HG02759 (cell line): ENCODE measurements around the gene PLA2G2C.
"Not testable (repeated sequence)": the region's sequence is repeated elsewhere in the genome, so short reads cannot be mapped to it uniquely, and the experiment has no call there.

Source experiments
- ATAC-seq: cut with Tn5 transposase; IDR thresholded peaks from one replicate; pipeline ENCODE4 v1.9.1; 2021; ENCODE audit warnings: mild to moderate bottlenecking, moderate library complexity; ENCODE audit not compliant: unreplicated experiment

PLA2G2C gene, protein sequence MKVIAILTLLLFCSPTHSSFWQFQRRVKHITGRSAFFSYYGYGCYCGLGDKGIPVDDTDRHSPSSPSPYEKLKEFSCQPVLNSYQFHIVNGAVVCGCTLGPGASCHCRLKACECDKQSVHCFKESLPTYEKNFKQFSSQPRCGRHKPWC

DNA sequence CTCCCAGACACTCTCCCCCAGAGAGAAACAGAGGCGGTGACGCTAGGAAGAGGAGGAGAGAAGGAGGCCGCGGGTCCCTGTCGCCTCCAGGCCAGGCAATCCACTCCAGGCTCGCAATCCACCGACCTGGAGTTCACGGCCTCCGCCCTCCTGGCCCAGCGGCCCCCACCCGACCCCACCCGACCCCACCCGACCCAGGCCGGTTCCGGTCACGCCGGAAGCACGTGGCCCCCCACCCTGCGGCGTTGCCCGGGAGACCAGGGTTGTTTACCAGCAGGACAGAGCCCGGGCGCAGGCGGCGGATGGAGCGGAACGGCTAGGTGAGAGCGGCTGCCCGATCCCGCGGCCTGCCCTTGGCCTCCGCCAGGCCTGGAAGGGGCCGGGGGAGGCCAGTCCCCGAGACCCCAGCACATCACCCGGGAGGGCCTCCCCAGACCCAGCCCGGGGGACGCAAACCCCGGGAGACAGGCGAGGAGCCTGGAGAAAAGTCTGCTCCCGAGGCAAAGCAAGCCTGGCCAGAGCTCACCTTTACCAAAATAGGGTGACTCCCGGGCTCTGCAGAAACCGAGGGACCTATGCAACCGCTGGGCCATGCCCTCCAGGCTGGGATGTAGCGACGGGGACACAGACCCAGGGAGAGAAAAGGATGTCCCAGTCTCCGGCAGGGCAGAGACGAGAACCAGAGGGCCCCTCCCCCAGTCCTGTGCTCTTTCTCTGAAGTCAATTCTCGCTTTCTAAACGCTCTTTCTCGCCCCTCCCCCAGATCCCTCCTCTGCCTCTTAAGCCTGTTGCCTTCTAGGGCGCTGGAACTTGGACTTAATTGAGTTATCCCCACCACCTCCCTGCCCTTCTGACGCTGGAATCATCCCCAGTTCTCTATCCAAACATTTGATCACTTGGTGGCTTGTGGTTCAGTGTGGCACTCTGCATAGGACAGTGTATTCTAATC lies at the start of gene PLA2G2C, which contains the start of gene UBXN10:
TSS of gene PLA2G2C (minus strand) at position 685 of the 949 bp plus-strand sequence. CDS start 9,155 bp downstream, outside the sequence.
TSS of gene UBXN10 (plus strand) at position 263 of the 949 bp plus-strand sequence. CDS start 4,466 bp downstream, outside the sequence.
- no peak for ATAC-seq

DNA sequence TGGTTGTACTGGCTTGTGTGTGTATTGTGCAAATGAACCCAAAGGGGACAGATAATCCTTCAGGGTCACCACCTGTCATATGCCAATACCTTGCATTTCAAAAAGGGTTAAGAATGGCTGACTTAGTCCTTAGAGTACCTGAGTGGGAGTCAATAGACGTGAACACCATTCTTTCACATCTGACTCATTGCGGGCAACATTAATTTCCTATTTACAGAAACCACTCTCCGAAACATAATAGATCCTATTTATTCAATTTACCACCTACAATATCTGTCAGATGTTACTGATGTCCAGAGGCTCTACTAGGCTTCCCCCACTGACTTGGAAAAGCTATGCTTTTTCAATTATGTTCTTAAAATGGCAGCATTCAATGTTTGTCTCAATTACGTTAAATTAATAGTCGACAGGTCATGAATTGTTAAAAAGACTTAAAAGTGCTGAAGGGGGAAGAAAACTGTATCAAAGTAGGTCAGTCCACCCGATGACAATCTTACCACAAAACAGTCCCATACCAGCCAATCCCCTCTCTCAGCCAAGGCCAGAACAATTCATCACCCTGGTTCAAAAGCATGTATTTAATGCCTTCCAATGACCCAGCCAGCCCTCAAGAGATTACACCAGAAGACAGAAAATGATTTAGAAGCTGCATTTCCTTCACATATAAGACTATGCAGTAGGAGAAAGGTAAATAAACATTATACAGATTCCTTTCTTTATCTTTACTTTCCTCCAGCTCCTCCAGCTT lies 48.6 kb upstream of the PLA2G2C start:
- ATAC-seq, result no peak

DNA sequence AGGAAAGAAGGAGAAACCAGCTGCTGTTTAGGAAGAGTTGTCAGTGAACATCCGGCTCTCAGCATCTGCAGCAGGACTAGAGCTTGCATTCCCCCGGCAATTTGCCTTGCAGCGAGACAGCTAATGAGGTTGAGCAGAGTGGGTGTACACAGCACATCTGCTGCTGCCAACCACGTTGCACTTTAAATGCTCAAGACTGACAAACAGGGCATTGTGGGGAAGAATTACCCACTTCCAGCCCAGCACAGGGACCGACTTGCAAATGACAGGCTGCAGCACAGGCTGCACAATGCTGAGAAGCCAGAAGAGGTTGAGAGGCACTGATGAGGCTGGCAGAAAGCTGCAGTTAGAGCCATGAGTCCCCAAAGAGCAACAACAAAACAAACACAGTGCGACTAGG lies 47.5 kb upstream of the PLA2G2C start:
- ATAC-seq, result no peak

DNA sequence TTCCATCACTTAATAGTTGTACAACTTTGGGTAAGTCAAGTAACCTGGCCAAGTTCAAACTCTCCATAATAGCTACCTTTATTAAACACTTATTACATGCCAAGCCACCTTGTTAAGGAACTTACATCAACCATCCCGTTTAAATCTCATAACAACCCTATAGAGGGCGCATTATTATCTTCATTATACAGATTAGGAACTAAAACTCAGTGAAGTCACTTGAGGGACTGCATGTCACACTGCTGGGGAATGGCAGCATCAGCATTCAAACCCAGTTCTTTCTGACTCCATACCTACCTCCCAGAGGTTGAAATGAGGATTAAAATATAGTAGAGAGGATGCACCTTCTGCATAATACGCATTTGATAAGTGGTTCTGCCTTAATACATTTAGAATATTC lies 47.1 kb upstream of the PLA2G2C start:
- no peak for ATAC-seq

DNA sequence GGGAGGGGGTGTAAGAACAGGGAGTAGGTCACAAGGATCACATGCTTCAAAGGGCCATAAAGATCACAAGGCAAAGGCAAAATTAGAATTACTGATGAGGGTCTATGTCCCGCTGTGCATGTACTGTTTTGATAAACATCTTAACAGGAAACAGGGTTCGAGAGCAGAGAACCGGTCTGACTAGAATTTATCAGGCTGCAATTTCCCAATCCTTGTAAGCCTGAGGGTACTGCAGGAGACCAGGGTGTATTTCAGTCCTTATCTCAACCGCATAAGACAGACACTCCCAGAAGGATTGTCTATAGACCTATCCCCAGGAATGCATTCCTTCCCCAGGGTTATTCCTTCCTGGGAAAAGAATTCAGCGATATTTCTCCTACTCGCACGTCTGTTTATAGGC lies 46.2 kb upstream of the PLA2G2C start:
- ATAC-seq, result not testable (repeated sequence)

DNA sequence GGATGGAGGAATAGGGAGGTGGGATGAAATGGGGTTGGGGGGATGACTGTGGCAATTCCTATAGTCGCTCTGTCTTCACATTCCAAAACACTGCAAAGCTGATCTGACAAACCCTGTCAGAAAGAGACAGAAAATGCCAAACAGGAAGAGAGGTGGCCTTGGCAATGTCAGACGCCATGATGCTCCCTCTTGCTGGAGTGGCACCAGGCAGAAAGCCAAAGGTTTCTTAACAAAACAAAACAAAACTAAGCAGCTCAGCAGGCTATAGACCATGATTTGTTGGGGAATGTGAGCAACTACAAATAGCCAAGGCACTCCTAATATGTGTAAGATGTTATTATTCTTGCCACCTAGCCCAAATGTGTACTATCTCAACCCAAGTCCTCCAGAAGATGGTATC lies 42.9 kb upstream of the PLA2G2C start:
- ATAC-seq, result no peak

DNA sequence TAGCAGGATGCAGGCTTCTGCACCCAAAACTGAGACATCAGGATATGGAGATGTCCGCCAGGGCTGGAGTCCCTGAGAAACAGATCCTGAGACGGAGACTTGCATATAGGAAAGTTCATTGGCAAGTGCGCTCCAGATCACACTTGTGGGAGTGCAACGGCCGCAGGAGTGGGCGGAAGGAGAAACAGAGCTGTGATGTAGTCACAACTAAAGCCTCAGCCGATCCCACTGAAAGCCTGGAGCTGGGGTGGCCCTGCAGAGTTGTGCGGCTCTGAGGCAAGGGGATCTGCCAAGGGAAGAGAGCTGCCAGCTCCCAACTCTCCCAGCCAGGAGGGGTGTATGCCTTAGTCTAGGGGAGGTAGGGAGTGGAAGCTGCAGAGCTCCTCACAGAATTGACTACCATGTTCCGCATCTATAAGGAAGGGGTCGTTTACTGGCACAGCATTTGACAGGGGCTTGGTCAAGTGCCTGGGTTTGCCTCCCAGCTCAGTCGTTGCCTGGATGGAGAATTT lies 42.1 kb upstream of the PLA2G2C start:
- ATAC-seq, result no peak

DNA sequence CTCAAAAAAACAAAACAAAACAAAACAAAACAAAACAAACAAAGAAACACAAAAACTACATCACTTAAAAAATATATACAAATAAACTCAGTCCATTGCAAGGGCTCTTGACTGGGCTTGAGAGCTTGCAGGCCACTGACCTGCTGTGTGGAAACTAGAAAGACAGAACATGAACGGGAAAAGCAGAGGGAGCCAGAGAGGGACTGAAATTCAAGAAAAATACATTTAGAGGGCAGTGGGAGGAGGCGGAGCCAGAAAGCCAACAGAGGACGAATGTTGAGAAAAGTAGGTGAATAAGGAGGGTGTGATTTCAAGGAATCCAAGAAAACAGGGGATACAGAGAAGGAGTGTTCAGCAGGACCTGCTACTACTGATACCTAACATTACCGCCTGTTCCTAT lies 41.4 kb upstream of the PLA2G2C start:
- ATAC-seq, result no peak

DNA sequence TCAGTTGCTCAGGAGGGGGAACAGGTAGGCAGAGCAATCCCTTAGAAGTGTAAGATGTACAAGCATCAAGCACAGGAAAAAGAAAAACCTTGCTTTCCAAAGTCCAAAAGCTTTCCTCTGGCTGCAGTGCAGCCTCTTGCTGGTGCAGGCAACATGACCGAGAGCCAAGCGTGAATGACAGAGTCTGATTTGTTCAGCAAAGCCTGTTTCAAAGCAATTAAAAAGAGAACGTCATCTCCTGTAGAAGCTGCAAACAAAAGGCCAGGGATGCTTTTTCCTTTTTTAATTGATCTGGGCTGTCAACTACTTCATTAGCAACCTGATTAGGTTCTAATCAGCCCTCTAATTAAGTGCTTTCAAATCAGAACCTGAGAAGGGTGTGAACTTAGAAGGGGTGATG lies 38.2 kb upstream of the PLA2G2C start:
- no peak for ATAC-seq

DNA sequence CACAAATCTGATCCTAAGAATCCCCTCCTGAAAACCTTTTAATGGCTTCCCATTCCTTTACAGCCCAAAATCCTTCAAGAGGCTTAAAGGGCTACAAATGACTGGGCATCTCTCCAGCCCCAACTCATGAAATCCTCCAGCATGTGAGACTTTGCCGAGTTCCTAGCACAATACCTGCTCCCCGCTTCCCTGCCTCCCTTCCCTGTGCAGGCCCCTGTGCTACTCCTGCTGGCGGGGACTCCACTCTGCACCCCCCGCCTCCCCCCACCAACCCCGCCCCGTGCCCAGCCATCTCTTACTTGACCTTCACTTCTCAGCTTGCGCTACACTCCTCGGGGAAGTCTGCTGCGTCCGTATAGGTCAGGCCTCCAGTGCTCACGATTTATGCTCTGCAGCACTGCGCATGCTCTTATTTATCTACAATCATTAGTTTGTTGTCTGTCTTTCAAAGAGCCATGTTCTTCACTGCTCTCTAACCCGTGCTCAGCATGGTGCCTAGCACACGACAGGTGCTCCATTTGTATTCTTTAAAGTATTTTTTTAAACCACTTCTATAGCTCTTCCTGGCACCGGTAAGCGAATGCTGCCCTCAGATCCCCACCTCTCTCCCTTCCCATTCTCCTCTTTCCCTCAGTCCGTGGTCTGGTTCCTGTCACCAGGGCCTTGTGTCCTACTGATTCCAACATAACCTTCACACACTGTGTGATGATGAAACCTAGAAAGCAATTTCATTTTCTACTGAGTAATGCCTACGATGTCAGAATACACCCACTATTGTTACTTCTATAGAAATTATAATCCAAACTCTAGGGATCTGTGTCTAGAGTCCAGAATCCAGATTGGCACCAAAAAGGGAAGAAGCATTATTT lies 37.5 kb upstream of the PLA2G2C start:
- no peak for ATAC-seq

DNA sequence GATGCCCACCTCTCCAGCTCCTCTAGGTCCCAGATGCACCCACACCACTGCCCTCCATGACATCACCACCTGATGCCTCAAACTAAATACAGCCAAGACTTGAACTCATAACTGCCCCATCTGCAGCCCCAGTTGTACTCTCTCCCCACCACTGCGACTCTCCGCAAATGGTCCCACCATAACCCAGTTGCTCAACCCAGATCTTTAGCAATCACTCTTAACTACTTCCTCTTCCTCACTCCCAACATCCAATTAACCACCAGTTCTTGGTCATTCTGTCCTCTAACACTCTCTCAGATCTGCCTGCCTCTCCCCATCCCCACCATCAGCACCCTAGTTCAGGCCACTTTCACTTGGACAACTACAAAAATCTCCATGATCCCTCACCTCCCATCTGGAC lies 36.8 kb upstream of the PLA2G2C start:
- no peak for ATAC-seq

DNA sequence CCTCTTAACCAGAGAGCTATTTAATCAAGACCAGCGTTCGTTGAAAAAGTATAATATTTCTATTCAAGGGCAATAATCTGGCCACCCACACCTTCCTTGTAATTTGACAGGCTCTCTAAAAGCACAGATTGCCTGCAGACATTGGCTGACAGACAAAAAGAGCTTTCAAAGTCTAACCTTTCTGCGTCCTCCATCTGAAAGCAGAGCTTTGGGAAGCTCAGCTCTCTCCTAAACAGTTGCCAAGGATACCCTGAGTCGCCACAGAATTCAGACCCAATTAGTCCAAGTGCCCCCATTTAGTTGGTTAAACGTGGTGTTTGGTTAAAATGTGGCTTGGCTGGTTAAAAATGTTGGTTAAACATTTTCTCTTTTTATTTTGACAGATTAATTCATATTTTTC lies 33.7 kb upstream of the PLA2G2C start:
- no peak for ATAC-seq

DNA sequence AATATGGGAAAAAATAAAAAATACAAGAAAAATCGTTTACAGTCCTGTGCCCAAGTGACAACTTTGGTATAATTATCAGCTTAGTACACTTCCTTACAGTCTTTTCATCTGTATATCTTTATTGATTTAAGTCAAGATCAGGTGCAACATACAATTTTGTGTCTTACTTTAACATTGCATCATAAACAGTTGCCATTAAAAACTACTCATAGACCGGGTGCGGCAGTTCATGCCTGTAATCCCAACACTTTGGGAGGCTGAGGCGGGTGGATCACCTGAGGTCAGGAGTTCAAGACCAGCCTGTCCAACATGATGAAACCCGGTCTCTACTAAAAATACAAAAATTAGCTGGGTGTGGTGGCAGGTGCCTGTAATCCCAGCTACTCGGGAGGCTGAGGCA lies 32.7 kb upstream of the PLA2G2C start:
- not testable (repeated sequence) for ATAC-seq

DNA sequence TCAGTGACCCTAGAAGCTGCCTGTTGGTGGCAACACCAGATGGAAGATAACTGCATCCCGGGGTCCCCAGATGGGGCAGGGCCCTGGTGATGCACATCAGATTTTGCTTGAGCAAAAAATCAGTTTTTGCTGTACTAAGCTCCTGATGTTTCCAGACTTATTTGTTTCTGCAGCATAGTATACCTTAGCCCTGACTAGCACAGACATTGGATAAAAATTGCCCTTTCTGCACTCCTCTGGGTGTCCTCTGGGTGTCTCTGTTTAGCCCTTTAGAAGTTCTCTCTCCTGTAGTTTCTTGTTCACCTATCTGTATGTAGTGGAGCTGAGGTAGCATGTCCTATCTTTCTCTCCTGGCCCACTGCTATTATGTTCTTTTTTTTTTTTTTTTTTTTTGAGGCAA lies 30.3 kb upstream of the PLA2G2C start:
- ATAC-seq, result no peak

DNA sequence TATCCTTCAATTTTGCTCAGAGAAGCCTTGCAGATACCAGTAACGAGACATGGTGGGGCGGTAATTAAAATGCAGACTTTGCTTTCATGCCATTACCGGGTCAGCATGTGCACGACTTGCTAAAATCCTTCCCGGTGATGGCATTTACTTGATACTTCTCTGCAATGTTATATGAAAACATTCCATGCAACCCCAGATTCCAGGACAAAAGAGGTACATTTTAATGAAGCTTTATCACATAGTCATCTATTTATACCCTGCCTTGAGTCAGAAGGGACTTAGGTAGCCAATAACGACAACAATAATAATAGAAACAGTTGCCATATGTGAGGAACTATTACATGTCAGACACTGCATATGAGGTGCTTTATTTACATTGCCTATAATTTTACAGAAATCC lies 29.4 kb upstream of the PLA2G2C start:
- ATAC-seq, result no peak

DNA sequence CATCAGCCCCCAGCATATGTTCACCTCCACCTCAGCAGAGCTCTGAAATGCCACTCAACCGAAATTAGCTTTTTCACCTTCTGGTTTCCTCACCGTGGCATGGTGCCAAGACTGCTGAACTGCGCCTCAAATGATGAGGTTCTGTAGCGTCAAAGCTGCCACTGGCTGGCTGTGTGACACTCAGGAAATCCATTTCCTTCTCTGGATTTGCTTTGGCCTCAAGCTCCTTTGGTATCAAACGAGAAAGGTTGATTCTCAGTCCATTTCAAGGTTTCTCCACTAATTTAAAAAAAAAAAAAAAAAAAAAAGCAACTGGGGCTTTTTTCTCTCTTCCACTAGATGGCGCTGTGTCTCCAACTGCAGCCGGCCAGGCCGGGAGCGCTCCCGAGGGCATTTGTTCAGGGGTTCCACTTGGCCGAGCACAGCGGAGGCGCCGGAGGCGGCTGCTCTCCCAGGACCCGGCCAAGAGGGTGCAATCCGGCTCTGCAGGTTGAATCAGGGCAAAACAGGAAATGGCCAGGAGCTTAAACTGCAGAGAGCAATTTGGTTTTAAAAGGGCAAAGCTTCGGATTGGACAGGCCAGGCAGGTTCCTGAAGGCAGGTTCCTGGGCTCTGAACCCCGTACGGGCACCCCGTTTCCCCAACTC lies 26.5 kb upstream of the PLA2G2C start:
- ATAC-seq, result no peak

DNA sequence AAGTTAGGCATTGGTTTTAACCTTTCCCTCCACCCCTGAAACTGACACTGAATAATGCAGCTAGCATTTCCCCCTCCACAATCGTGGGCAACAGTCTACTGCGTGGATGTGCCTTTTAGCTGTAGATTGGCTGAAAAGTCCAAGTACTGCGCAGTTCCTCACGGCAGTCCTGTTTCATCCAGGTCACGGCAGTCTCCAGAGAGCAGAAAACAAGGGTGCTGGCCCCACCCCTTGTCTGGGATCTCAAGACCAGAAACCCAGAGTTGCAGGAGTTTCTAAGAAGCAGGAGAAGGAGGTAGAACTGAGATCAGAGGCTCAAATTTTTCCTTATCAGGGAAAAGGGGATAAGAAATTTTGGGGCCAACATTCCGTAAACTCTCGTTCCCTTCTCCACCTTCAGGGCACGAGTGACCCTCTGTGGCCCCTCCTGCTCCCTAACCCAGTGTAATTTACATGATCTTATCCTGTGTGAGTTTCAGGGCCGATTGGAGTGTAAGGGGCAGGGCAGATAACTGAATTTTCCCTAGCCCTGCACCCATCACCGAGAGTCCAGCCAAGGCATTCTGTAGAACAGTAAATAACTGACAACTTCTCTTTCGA lies 25.9 kb upstream of the PLA2G2C start:
- ATAC-seq, result no peak

DNA sequence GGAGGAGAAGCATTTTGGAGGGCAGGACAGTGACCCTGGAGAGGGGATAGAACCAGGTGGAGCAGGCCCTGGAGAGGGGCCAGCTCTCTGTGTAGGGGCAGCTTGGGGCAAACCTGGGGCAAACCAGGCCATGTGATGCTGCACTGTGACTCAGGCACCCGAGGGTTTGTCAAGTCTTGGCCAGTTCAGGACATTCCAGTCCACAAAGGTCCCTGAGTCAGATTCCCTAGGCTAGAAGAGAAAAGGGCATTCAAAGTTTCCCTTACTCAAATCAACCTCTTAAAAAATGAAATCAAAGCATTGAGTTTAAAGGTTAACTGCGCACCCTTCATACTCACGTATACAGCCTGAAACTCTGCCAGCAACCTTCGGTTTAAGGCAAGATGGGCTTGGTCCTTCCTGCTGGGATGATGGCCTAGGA lies 25.2 kb upstream of the PLA2G2C start:
- ATAC-seq, result no peak

DNA sequence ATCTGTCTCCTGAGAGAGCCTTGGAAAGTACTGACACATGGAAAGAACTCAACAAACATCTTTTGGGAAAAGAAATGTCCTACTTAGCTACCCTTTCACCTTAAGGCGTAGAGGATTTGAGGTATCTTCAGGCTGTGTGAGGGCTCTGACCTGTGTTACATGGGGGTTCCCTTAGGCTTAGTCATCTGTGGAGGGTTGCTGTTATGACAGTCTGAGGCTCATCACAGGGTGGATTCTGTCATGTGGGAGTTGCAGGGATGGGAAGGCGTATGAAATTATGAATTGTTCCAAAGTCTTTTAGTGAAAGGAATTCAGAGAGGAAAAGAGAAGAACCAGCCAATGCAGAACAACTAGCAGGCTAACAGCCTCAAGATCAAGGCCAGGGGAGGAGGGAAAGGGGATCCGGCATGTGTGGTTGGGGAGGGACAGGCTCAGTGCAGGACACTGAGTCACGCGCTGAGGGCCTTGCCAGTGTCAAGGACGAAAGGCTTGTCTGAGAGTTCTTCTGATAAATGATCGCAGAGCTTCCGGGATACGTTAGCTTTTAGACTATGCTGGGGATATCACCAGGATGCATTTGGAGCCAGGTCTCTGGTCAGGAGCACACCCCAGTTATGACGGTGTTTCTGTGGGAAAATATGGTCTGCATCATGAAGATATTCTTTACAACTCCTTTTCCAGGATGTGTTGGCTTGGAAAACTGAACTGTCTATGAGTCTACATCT lies 24.6 kb upstream of the PLA2G2C start:
- no peak for ATAC-seq
